ENCODE measurements around the gene ARFGEF3. TPM values are rescaled to one million over a fixed set of nuclear protein-coding genes. Genes with fewer than 3 reads are reported as not detected.

ARFGEF3 gene
- total RNA-seq, 1 experiment from 2014 or later: 20.1 TPM

DNA sequence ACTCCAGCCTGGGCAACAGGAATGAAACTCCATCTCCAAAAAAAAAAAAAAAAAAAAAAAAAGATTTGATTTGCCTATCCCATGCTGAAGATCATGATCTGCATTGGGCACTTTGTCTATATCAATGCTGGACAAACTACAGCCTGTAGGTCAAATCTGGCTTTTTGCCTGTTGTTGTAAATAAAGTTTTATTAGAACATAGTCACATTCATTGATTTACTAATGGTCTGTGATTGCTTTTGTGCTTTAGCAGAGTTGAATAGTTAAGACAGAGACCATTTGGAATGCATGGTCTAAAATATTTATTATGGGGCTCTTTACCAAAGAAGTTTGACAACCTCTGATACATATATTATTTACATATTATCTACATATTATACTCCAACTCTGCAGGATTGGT is 42.6 kb downstream of the ARFGEF3 start (continued):
- TF ChIP-seq NFYB (CRISPR knock-in tag; conservative IDR thresholded peaks at IDR 0.05; ENCODE audit: low read depth): no peak

- ChIA-PET POLR2A (no interaction called here), CTCF (no interaction called here)
- DNase-seq (ENCODE audit: low spot score) (no peak), ATAC-seq (no peak)
- Mint-ChIP-seq H3K27me3 (ENCODE audit: low read depth) (peaks cover 3% of the 10 kb centered on the region; the same call in 1 of the 2 replicates), H3K4me3 (no peak overlapping the region), H3K27ac (no peak overlapping the region), H3K36me3 (peaks cover 14% of the 10 kb centered on the region; the same call in 1 of the 2 replicates), H3K4me1 (peaks cover 32% of the 10 kb centered on the region), H3K9me3 (peaks cover 16% of the 10 kb centered on the region)
- TF ChIP-seq ELF4 (CRISPR knock-in tag; IDR thresholded peaks at IDR 0.05; ENCODE audit: low read depth): no peak
These were observed 43.1 kb downstream of the ARFGEF3 start for GRCh38 chr6:138204792-138205384.

GRCh38 chr6:138205437-138206094 is 43.8 kb downstream of the ARFGEF3 start:
- Mint-ChIP-seq H3K4me1 (peaks cover 26% of the 10 kb centered on the region), H3K27me3 (ENCODE audit: low read depth) (peaks cover 3% of the 10 kb centered on the region; the same call in 1 of the 2 replicates), H3K4me3 (no peak overlapping the region), H3K27ac (no peak overlapping the region), H3K9me3 (peaks cover 9% of the 10 kb centered on the region), H3K36me3 (peaks cover 8% of the 10 kb centered on the region; the same call in 1 of the 2 replicates)
- ATAC-seq (no peak), DNase-seq (ENCODE audit: low spot score) (no peak)
- ChIA-PET CTCF (no interaction called here), POLR2A (no interaction called here)
- TF ChIP-seq SOX15 (CRISPR knock-in tag; IDR thresholded peaks at IDR 0.05): no peak
- TF ChIP-seq, protein P1, sequence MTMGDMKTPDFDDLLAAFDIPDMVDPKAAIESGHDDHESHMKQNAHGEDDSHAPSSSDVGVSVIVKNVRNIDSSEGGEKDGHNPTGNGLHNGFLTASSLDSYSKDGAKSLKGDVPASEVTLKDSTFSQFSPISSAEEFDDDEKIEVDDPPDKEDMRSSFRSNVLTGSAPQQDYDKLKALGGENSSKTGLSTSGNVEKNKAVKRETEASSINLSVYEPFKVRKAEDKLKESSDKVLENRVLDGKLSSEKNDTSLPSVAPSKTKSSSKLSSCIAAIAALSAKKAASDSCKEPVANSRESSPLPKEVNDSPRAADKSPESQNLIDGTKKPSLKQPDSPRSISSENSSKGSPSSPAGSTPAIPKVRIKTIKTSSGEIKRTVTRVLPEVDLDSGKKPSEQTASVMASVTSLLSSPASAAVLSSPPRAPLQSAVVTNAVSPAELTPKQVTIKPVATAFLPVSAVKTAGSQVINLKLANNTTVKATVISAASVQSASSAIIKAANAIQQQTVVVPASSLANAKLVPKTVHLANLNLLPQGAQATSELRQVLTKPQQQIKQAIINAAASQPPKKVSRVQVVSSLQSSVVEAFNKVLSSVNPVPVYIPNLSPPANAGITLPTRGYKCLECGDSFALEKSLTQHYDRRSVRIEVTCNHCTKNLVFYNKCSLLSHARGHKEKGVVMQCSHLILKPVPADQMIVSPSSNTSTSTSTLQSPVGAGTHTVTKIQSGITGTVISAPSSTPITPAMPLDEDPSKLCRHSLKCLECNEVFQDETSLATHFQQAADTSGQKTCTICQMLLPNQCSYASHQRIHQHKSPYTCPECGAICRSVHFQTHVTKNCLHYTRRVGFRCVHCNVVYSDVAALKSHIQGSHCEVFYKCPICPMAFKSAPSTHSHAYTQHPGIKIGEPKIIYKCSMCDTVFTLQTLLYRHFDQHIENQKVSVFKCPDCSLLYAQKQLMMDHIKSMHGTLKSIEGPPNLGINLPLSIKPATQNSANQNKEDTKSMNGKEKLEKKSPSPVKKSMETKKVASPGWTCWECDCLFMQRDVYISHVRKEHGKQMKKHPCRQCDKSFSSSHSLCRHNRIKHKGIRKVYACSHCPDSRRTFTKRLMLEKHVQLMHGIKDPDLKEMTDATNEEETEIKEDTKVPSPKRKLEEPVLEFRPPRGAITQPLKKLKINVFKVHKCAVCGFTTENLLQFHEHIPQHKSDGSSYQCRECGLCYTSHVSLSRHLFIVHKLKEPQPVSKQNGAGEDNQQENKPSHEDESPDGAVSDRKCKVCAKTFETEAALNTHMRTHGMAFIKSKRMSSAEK (CRISPR knock-in tag; IDR thresholded peaks at IDR 0.05; ENCODE audit: borderline replicate concordance): no peak
- TF ChIP-seq, protein P2, sequence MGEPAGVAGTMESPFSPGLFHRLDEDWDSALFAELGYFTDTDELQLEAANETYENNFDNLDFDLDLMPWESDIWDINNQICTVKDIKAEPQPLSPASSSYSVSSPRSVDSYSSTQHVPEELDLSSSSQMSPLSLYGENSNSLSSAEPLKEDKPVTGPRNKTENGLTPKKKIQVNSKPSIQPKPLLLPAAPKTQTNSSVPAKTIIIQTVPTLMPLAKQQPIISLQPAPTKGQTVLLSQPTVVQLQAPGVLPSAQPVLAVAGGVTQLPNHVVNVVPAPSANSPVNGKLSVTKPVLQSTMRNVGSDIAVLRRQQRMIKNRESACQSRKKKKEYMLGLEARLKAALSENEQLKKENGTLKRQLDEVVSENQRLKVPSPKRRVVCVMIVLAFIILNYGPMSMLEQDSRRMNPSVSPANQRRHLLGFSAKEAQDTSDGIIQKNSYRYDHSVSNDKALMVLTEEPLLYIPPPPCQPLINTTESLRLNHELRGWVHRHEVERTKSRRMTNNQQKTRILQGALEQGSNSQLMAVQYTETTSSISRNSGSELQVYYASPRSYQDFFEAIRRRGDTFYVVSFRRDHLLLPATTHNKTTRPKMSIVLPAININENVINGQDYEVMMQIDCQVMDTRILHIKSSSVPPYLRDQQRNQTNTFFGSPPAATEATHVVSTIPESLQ (CRISPR knock-in tag; IDR thresholded peaks at IDR 0.05): no peak
- no peak for TF ChIP-seq ZNF416 (CRISPR knock-in tag; IDR thresholded peaks at IDR 0.05)
- no peak for TF ChIP-seq ZNF512 (CRISPR knock-in tag; IDR thresholded peaks at IDR 0.05; ENCODE audit: borderline replicate concordance)
- no peak for TF ChIP-seq ZNF396 (CRISPR knock-in tag; IDR thresholded peaks at IDR 0.05; ENCODE audit: borderline replicate concordance)

DNA sequence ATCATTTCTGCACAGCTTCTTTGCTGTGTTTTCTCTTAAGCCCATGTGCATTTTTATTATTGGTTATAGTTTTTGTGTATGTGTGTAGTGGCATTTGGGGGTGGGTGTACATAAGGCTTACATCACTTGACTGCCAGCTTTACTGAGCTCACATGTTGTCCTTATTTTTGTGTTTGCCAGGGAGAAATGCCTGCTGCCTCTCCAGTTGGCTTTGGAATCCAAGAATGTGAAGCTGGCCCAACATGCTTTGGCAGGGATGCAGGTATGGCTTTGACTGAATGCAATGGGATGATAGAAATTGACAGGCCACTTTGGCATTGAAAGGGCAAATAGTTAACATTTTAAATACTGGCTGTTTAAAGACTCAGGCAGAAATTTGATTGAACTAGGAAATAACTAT is 45.1 kb downstream of the ARFGEF3 start:
- peaks cover 21% of the 10 kb centered on the region for H3K4me1 Mint-ChIP-seq
- no peak overlapping the region for H3K27ac Mint-ChIP-seq
- ATAC-seq (no peak), DNase-seq (ENCODE audit: low spot score) (no peak)
- peaks cover 3% of the 10 kb centered on the region; the same call in 1 of the 2 replicates for H3K27me3 Mint-ChIP-seq (ENCODE audit: low read depth)
- CTCF ChIA-PET: interaction anchor here (1.2 kb wide), 1 partner anchor 91 kb away, joined by 3 read pairs; no protein-coding TSS in a partner anchor
- H3K4me3 Mint-ChIP-seq: no peak overlapping the region
- no peaks in the 10 kb centered on the region for H3K36me3 Mint-ChIP-seq
- POLR2A ChIA-PET: interaction anchor here (0.6 kb wide), 1 partner anchor 48 kb away, joined by 5 read pairs; no protein-coding TSS in a partner anchor
- no peaks in the 10 kb centered on the region for H3K9me3 Mint-ChIP-seq
- TF ChIP-seq, protein P3, sequence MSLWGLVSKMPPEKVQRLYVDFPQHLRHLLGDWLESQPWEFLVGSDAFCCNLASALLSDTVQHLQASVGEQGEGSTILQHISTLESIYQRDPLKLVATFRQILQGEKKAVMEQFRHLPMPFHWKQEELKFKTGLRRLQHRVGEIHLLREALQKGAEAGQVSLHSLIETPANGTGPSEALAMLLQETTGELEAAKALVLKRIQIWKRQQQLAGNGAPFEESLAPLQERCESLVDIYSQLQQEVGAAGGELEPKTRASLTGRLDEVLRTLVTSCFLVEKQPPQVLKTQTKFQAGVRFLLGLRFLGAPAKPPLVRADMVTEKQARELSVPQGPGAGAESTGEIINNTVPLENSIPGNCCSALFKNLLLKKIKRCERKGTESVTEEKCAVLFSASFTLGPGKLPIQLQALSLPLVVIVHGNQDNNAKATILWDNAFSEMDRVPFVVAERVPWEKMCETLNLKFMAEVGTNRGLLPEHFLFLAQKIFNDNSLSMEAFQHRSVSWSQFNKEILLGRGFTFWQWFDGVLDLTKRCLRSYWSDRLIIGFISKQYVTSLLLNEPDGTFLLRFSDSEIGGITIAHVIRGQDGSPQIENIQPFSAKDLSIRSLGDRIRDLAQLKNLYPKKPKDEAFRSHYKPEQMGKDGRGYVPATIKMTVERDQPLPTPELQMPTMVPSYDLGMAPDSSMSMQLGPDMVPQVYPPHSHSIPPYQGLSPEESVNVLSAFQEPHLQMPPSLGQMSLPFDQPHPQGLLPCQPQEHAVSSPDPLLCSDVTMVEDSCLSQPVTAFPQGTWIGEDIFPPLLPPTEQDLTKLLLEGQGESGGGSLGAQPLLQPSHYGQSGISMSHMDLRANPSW (CRISPR knock-in tag; conservative IDR thresholded peaks at IDR 0.05; ENCODE audit: low read depth): no peak
- TF ChIP-seq CTCF (IDR thresholded peaks at IDR 0.05) (no peak), CBFB (CRISPR knock-in tag; IDR thresholded peaks at IDR 0.05; ENCODE audit: low read depth) (no peak), ZNF263 (CRISPR knock-in tag; IDR thresholded peaks at IDR 0.05; ENCODE audit: low read depth) (no peak)
- TF ChIP-seq, protein P4, sequence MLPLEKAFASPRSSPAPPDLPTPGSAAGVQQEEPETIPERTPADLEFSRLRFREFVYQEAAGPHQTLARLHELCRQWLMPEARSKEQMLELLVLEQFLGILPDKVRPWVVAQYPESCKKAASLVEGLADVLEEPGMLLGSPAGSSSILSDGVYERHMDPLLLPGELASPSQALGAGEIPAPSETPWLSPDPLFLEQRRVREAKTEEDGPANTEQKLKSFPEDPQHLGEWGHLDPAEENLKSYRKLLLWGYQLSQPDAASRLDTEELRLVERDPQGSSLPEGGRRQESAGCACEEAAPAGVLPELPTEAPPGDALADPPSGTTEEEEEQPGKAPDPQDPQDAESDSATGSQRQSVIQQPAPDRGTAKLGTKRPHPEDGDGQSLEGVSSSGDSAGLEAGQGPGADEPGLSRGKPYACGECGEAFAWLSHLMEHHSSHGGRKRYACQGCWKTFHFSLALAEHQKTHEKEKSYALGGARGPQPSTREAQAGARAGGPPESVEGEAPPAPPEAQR (CRISPR knock-in tag; IDR thresholded peaks at IDR 0.05): no peak
